ENCODE results near the gene NPTXR.

The NPTXR gene

DNA sequence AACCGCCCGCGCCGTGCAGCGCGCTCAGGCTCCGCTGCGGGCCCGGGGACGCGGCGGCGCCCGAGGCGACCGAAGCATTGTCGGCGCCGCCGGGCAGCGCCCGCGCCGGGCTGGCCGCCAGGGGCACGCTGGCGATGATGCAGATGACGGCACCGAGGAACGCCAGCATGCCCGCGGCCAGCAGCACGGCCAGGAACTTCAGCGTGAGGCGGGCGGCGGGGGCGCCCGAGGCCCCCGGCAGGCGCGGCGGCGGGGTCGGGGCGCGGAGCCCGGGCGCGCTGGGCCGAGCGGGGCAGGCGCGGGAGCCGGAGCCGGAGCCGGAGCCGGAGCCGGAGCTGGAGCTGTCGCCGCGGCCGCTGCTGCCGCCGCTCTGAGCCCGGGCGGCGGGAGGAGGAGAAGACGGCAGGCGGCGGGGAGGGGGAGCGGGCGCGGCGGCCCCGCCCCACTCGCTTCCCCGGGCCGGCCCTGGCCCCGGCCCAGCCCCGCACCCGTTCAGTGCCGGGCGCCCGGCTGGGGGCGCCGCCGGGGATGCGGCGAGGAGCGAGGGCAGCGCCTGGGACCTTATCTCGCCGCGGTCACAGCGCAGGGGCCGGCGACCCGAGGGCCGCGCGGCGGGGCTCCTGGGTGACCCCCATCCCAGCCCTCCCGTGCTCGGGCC is at the start of gene NPTXR:
Gene NPTXR (minus strand): TSS at position 372 of the 658 bp plus-strand sequence.
- TF ChIP-seq CTCF (IDR thresholded peaks at IDR 0.05; ENCODE audit: extremely low read depth, insufficient read depth, missing control alignments) = no peak
- peak; percentile 63 for DNase-seq (ENCODE audit: low spot score)
- in situ Hi-C loops (cut with MboI; ENCODE audit: low pct_unique_long_range_greater_than_20kb, low sequenced_read_pairs, unreplicated experiment) = no loop called here

DNA sequence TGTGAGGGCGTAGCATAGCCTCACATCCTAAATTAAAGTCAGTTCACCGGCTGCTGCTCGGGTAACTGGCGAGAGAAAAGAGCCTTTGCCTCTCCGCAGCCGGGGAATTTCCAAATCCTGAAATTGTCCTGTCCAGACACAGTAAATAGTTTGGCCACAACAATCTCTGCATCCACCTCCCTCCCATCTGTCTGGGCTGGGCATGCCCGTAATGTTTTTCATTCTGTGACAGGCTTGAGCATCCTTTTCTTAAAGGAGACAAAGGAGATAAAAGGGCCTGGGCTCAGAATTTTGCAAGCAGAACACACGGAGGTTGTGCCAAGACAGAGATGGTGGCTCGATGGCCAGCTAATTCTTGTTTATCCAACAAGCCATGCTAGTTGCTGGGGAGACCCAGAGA is 47.4 kb upstream of the NPTXR start:
- no peak for DNase-seq (ENCODE audit: low spot score)
- no peak for TF ChIP-seq CTCF (IDR thresholded peaks at IDR 0.05; ENCODE audit: extremely low read depth, insufficient read depth, missing control alignments)
- in situ Hi-C loops (cut with MboI; ENCODE audit: low pct_unique_long_range_greater_than_20kb, low sequenced_read_pairs, unreplicated experiment) = no loop called here

GRCh38 chr22:38890377-38890776 is 46.5 kb upstream of the NPTXR start:
- no peak for DNase-seq (ENCODE audit: low spot score)
- no peak for TF ChIP-seq CTCF (IDR thresholded peaks at IDR 0.05; ENCODE audit: extremely low read depth, insufficient read depth, missing control alignments)
- in situ Hi-C loops (cut with MboI; ENCODE audit: low pct_unique_long_range_greater_than_20kb, low sequenced_read_pairs, unreplicated experiment) = no loop called here

DNA sequence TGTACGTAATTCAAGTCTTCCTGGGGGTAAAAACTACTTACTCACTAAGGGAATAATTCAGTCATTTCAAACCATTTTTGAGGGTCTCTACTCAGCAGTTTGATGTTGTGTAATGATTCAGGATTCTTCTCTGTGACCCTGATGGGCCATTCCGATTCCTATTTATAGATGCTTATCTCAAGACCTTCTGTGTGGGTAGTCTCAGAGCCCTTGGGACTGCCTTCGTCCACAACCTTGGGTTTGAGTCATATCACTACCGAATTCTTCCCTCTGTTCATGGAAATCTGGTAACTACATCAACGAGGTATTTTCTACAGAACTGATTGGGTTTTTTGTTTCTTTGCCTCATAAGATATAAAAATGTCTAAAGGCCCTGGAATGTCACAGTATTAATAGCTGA is 42.5 kb upstream of the NPTXR start:
- peak; percentile 24 for DNase-seq (ENCODE audit: low spot score)
- in situ Hi-C loops (cut with MboI; ENCODE audit: low pct_unique_long_range_greater_than_20kb, low sequenced_read_pairs, unreplicated experiment) = no loop called here
- TF ChIP-seq CTCF (IDR thresholded peaks at IDR 0.05; ENCODE audit: extremely low read depth, insufficient read depth, missing control alignments) = no peak

- no peak for TF ChIP-seq CTCF (IDR thresholded peaks at IDR 0.05; ENCODE audit: extremely low read depth, insufficient read depth, missing control alignments)
- in situ Hi-C loops (cut with MboI; ENCODE audit: low pct_unique_long_range_greater_than_20kb, low sequenced_read_pairs, unreplicated experiment) = no loop called here
- DNase-seq (ENCODE audit: low spot score) = no peak
These were observed 39.3 kb upstream of the NPTXR start for GRCh38 chr22:38882972-38883622.

DNA sequence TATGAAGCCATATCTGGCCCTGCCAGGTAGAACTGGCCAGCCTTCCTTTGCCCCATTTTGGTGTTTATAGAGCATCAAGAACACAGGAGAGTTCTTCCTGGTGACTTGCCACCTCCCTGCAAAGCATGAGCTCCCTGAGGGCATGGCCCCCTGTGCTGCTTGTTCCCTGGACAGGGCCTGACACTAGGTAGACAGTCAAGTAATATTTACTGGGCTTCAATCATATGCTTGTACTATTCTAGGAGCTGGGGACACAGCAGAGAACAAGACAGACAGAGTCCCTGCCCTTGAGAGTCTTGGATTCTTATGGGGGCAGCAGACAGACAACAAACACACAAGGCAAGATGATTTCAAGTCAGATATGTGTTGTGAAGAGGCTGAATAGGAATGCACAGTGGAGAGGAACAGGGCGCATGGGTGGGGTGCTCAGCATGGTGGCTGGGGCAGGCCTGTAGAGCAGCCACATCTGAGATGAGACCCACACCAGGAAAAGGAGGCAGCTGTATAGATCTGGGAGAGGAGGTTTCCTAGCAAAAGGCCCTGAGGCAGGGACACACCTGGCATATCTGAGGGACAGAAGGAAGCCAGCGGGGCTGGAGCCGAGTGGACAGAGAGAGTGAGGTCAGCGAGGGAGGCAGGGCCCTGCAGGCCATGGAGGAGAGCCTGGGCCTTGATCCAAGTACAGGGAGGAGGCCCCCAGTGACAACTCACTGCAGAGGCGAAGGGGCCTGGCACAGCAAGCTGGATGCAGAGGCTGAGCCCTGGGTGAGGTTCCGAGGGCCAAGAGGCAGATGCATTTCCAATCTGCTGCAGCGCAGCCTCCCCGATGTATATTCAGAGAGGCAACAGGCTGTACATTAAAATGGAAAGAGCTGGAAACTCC is 38.4 kb upstream of the NPTXR start:
- DNase-seq (ENCODE audit: low spot score) = no peak
- no peak for TF ChIP-seq CTCF (IDR thresholded peaks at IDR 0.05; ENCODE audit: extremely low read depth, insufficient read depth, missing control alignments)
- in situ Hi-C loops (cut with MboI; ENCODE audit: low pct_unique_long_range_greater_than_20kb, low sequenced_read_pairs, unreplicated experiment) = no loop called here
